Activated CD8-positive, alpha-beta memory T cell treated with anti-CD3 and anti-CD28 coated beads for 48 hours (primary cell): Measurements from ENCODE around the gene CHSY1.

Experiments
- DNase-seq, 3 experiments: peaks; one replicate each; pipeline ENCODE4 v3.0.0-alpha.2; 2020; ENCODE audit warnings: low read depth in 2 of 3, low spot score in 2 of 3

The CHSY1 gene

DNA sequence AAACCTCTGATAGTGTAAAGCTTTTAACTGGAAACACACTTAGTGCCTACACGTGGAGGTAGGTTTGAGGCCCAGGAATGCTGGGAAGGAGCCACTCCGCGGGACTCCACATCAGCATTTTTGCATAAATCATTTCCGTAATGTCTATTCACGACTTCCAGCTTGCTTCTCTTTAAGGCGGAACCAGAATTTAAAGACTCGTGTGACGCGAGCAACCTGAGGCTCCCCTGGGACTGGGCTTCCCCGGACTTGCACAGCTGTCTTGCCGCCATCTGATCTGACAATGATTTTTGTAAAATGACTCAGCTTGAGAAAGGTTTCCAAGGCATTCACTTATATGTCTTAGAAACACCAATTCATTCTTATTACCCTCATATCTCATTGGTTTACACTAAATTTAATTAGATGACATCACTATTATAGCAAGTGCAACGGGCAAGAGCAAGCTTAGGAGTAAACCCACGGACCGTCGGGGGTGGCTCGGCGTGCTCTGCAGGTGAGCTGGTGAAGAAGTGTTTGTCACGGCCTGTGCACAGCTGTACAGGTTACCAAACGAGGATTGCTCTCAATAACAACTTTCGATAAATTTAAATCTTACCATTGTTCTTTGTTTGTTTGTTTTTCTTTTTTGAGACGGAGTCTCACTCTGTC, 95.2 kb downstream of the CHSY1 start:
- no peak for DNase-seq

DNA sequence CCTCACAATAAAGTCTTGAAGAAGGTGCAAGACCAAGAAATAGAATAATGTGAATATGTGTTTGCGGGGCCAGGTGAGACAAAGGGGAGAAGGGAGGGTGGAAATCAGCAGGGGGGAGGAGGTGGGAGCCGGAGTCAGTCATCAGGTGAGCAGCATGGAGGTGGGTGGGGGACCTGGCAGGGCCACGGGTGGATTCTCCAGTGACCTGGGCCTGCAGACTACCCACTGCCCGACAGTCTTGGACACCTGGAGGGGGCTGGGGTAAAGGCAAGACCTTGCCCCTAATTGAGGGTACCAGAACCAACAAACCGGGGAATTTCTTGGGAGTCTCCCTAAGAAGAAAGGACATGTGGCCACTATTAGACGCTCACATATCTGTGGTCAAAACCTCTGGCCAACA, 95.8 kb downstream of the CHSY1 start:
- DNase-seq: no peak

DNA sequence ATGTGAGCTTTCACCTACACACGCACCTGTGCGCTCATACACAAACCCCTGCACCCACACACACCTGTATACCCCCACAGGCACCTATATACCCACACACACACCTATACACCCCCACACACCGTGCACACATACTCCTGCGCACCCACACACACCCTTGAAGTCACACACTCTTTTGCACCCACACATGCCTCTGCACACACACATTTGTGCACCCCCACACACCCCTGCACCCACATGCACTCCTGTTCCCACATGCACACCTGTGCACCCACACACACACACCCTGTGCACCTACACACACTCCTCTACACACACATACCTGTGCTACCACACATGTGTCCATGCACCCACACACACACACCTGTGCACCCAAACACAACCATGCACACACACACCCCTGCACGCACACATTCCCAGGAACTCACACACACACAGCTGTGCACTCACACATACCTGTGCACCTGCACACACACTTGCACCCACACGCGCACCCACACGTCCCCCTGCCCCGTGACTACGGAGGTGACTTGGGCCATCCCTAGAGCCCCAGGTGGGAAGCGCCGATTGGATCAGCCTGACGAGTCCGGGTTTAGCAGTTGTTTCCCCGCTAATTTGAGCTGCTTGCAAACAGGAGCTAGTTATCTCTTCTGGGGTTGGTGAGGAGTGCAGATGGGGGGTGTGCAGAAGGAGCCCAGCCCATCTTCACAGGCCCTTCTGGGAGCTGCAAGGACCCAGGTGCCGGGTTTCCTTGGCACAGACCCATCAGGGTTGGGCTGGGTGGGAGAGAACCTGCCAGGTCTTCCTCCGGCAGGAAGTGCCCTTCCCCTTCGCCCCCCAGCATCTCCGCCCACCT, 97.8 kb downstream of the CHSY1 start:
- DNase-seq: no peak

DNA sequence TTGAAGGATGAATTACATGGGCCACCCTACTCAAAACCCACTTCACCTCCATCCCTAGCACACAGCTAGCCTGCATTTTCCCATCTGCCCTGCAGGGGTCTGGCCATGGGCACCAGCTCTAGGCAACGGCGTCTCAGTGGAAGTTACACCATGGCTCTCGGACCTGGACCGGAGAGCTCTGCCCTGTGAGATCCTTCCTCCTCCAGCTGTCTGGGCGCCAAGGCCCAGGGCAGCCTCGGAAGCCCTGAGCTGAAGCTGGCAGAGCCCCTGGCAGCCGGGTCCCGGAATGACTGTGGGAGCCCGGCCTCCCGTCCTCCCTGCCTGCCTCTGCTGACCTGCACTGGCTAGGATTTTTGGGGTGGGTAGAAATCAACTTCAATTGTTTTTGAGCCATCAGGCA, 98.9 kb downstream of the CHSY1 start:
- DNase-seq: no peak

DNA sequence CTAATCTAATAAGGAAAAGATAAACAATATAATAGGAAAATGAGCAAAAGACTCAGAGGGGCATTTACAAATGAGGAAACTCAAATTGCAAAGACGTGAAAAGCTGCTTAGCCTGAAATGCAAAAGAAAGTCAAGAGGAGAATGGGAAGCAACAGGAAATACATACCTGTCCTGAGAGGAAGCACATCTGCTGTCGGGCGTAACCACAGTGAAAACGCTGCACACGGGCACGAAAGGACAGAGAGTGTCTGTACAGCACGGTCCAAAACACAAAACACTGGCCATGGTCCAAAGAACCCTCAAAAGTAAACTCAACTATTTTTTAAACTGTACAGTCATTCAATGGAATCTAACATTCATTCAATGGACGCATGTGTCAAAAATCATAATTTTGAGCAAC, 100.6 kb downstream of the CHSY1 start:
- no peak for DNase-seq

DNA sequence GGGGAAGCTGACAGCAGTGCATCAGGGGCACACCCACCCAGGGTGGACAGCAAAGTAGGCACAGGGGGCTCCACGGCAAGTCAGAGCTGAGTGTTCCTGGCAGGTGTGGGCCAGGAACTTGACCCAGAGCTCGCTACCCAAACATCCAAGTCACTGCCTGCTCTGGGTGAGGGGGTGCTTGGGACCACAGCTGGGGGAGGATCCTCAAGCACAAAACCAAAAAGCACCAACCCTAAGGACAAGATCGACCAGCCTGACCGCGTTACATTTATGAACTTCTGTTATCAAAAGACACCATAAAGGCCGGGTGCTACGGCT, 101.2 kb downstream of the CHSY1 start:
- DNase-seq: no peak

DNA sequence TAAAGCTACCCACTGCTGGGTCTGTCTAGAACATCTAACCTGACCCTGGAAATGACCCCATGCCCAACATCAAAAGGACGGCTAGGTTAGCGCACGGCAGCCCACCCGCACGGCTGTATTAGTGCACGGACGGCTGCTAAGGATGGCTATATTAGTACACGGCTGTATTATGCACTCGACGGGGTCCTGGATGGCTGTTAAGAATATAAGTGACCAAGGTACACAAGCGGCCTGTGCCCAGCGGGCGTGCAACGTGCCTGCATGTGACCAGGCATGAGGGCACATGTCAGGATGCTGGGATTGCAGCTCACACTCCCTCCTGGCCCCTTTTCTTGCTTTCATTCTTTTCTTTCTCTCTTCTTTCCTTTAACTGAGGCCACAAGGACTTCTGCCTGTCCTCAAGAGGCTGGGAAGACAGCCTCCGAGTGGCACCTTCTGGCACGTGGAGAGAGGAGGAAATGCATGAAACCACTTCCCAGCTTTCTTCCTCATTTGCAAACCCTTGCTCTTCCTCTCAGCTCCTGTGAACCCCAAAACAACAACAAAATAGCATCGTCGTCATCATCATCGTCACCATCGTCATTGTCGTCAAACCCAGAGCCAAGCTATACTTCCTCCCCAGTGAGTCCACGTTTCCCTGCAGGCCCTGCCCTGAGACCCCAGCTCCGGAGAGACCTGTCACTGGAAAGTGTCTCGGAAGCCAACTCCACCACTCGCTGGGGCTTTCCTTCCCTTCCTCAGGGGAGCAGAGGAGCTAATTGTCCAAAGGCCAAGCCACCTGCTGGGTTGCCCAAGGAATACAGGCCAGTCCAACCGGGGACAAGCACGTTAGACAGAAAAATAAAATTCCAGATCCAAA, 101.8 kb downstream of the CHSY1 start:
- no peak for DNase-seq

DNA sequence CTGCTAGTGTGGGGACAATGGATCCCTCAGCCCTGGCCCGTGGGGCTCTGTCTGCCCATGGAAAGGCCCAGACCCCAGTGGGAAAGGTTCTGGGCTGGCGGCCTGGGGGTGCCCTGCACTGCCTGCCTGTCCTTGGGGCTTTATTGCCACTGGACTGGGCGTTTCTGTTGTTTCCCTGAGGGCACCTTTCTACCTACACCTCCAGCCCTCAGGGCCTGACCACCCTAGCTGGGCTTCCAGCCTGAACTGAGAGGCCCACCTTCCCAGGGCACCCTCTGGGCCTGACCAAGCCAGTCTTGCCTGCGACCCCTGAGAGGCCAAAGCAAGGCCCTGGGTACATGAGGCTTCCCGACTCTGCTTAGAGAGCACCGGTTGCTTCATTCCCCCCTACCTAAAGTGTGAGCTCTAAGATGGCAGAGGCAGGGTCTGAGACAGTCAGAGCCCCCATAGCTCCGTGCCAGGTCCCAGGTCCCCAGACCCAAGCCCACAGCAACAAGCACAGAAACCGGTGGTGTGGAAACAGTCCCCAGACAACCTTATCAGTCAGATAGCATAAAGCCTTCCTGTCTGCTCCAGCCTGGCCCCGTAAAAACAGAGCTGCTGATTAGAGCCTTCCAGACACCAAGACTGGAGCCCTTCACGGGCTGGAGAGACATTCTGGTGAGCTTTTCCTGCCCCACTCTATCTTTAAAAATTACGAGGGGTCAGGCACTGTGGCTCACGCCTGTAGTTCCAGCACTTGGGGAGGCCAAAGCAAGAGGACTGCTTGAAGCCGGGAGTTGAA, 102.8 kb downstream of the CHSY1 start:
- no peak for DNase-seq

DNA sequence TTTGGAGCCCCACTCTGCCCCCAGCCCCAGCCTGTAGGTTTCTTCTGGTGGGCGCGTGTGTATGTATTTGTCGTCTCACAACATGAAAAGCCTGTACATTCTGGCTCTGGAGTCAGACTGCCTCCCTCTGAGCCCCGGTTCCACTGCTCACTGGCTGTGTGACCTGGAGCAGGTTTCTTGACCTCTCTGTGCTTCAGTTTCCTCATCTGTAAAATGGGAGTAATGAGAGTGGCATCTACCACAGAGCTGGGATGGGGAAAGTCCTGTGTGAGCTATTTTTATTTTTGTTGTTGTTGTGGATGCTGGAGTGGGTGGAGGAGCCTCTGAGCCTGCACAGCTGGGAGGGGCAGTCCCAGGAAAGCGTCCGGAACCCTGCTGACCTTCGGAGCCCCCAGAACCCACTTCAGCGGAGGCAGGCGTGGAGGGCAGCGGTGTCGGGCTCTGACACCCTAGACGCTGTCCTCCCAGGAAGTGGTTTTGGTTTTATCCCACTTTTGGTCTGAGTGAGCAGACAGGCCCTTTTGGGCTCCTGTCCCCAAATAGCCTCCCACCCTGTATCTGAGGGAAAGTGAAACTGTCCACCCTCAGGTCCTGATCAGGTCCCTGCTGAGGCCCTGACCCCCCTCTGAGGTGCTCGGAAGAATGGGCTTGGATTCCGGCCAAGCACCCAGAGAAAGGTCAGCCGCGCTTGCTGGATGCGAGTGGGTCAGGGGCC, 103.5 kb downstream of the CHSY1 start:
- no peak for DNase-seq

DNA sequence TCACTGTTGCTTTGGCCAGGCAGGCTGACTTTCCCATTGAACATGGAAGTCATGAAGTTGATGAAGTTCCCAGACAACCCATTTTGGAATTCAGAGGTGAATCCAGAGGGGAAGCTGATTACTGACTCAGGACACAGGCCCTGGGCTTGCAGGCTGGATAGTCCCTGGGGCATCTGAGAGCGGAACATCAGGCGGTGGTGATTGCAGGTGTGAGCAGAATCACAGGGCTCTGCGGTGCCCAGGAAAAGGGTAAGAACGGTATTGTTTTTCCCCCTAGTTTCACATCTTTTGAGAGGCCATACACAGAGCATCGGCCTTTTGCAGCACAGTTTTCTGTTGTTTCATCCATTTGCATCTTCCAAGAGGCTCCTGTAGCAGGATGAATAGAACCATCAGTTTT, 104.7 kb downstream of the CHSY1 start:
- no peak for DNase-seq

DNA sequence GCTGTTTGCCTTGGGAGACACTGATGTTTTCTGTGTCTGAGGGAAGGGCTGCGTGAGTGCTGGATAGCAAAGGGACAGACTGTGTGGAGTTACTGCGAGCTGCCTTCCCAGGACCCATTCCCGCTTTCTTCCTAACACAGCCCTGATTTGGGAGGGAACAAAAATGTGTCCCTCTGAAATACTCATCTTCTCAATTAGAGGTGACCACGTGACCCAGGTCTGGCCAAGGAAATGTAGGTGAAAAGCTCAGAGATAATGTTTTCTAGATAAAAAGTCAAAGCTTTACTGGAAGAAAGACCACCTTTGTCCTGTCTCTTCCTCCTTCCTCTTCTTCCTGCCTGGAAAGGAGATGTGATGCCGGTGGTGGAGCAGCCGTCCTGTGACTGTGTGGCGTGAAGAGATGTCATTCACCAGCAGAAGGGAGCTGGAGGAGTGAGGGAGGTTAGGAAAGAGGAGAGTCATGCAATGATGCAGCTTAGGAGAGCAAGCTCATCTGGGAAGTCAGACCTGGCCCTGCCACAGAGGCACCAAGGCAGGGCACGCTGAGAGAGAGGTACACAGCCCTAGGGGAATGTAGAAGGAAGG, 105.6 kb downstream of the CHSY1 start:
- no peak for DNase-seq

DNA sequence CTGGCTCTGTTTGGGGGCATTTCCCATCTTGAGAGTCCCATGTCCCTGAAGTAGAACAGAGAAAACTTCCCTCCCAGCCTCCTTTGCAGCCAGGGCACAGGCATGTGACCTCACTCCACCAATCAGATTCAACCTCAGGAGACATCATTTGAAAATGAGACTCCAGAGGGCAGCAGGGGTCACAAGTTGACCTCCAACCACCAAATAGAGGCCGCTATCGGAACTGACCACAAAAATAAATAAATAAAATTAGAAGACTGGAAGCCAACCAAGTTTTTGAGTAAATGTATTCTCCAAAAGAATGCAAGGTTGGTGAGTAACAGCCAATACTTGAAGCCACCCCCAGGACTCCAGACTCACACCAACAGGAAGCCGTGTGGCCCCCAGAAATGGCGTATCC, 106.5 kb downstream of the CHSY1 start:
- no peak for DNase-seq

DNA sequence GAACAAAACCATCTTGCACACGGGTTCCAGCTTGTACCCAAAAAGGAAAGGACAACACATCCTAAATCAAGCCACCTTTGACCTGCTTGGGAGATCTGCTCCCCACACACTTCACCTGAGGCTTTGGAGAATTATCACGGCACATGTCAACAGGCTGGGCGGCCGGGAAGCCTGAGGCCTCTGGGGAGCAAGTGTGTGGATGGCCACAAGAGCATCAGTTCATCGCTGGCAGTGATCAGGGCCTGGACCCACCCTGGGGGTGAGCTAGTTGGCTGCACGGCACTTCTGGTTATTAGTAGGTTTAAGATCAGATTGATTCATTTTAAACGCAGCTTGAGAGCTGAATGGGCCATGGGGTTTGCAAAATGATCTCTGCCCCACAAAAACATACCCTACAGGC, 108.5 kb downstream of the CHSY1 start:
- no peak for DNase-seq

DNA sequence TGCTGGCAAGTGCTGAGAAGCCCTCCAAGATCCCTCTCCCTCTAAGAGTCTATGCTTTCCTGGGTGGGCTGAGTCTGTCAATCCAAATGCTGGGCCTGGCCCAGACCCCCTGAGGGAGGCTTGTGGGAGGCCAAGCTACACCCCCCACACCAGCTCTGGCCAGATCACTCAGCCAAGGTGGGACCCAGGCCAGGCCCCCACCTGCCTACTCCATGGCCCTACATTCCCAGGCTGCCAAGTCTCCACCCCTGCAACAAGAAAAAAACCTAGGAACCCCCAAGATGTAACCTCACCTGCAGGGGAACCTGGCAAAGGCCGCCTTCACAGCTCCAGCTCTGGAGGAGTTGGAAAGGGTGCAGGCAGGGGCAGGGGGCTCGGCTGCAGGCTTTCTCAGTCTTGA, 109.1 kb downstream of the CHSY1 start:
- DNase-seq: no peak

DNA sequence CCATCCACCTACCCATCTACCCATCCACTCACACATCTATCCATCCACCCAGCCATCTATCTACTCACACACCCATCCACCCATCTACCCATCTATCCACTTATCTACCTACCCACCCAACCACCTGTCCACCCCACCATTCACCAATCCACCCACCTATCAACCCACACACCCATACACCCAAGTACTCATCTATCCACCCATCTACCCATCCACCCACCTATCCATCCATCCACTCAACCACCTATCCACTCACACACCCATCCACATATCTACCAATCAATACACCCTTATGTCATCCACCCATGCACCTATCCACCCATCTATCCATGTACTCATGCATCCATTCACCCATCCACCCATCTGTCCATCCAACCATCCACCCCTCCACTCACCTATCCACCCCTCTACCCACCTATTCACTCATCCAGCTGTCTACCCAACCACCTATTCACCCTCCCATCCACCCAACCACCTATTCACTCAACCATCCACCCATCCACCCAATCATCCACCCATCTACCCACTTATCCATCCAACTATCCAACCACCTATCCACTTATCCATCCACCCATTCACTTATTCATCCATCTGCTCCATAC, 109.8 kb downstream of the CHSY1 start:
- DNase-seq: no peak

DNA sequence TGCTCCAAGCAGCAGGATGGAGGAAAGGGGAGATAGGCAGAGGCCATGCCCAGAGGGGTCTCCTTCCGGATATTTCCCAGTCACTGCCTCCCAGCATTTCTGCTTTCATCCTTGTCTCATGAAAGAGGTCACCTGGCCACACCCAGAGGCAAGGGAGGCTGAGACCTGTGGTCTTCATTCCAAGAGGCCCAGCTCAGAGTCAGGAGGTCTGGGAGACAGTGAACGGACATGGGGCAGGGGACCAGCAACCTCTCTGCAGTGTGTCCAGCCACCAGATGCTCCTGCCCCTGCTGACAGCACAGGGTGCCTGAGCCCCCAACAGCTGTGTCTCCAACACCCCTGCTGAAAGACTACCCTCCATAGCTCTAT, 111.2 kb downstream of the CHSY1 start:
- no peak for DNase-seq

DNA sequence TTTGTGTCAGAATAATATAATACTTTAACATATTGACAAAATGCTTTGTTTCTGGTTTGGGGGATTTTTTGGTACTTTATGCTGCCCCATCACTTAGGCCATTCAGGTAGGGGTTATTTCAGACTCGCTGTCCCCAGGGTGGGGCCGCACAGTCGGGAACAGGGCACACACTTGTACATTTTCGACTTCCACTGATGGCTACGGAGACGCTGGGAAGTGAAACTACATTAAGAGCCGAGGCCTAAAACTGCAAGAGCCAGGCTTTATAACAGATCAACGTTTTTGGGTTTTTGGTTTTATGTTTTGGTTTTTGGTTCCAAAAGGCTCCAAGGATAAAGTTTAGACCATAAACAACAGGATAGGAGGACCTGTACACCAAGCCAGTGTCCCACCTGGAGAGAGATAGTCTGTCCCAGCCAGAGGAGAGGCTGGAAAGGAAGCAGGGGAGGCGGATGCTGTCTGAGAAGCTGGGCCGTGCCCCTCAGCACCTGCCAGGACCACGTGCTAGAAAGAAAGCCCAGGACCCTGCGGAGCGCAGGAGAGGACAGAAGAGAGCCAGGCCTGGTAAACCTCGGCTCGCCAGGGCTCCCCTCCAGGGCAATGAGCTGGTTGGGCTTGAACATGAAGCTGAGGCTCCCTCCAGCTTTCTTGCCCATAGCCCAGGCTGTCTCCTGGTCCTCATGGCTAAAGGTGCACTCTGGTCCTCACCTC, 111.7 kb downstream of the CHSY1 start:
- DNase-seq: no peak

DNA sequence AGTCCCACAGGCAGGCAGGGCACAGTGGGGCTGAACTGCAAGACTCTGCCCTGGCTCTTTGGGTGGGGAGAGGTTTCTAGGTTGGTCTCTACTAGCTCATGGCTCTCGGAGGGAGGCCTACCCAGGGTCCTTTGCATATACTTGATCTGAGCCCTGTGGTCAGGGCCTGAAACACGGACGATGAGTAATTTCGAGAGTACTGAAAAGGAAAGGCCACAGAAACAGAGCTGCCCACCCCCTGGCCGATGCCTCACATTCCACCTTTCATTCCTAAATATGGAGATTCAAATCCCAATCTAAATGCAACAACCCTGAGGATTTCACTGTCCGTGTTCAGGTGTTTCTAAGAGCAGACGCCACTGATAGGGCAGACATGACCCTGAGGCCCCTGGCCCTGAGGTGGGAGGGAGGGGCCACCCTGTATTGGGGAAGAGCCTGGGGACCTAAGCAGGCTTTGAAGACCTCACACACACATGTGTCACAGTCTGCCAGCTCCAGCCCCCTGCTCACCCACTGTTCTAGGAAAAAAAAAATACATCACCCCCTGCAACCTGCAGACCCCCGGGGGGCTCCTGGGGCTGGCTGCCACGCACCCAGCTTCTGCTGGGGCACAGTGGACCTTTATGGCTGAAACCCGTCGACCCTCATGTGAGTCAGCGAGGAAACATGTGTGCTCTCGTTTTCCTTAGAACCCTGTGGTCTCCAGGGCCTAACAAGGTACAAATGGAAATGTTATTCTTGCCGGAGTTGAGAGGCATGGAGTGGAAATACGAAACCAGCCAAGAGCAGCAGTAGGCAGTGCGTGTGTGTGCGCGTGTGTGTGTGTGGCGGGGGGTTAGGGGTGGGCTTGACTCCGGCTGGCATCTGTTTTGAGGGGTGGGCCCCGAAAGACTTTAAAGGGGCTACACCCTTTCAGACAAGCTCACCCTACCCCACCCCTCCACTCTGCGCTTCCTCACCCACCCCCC, 112.7 kb downstream of the CHSY1 start:
- no peak for DNase-seq
